Measurements from ENCODE around the gene ENC1.

ENC1 gene

DNA sequence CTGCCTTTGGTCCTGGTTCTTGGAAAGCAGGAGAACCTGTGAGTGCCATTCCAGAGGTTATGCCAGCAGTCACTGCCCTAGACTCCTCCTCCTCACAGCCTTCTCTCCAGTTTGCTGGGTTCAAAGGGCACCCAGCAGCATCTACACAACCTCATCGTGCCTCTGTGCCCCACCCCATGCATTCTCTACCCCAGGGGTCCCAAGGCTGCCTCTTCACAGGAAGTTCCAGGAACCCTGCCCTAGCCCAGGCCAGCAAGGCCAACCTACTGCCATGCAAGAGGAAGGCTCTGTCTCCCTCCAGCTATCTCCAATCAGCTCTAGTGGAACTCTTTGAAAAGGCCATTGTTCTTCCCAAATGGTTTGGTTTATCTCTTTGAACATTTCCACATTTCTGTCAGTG is 21.2 kb downstream of the ENC1 start:
- Histone ChIP-seq H3K27ac (no peak overlapping the region), H3K4me3 (no peak overlapping the region)
- TF ChIP-seq, protein P1, sequence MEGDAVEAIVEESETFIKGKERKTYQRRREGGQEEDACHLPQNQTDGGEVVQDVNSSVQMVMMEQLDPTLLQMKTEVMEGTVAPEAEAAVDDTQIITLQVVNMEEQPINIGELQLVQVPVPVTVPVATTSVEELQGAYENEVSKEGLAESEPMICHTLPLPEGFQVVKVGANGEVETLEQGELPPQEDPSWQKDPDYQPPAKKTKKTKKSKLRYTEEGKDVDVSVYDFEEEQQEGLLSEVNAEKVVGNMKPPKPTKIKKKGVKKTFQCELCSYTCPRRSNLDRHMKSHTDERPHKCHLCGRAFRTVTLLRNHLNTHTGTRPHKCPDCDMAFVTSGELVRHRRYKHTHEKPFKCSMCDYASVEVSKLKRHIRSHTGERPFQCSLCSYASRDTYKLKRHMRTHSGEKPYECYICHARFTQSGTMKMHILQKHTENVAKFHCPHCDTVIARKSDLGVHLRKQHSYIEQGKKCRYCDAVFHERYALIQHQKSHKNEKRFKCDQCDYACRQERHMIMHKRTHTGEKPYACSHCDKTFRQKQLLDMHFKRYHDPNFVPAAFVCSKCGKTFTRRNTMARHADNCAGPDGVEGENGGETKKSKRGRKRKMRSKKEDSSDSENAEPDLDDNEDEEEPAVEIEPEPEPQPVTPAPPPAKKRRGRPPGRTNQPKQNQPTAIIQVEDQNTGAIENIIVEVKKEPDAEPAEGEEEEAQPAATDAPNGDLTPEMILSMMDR (IDR thresholded peaks at IDR 0.05), result no peak
- no peak for DNase-seq (ENCODE audit: low spot score)

DNA sequence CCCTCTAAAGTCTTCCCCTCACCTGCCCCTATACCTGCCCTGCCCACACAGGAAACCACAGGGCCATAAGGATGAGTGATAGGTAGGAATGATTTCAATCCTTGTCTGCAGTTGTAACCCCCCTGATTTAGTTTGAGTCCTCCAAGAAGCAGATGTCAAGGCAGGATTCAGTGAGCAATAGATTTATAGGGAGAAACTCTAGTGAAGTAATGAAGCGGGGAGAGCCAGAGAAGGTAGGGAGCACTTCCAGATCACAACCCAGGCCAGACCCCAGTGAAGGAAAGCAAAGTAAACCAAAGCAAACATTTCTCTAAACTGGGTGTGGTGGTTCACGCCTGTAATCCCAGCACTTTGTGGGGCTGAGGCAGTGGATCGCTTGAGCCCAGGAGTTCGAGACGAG is 22.4 kb downstream of the ENC1 start:
- H3K27ac ChIP-seq, result no peak overlapping the region

DNA sequence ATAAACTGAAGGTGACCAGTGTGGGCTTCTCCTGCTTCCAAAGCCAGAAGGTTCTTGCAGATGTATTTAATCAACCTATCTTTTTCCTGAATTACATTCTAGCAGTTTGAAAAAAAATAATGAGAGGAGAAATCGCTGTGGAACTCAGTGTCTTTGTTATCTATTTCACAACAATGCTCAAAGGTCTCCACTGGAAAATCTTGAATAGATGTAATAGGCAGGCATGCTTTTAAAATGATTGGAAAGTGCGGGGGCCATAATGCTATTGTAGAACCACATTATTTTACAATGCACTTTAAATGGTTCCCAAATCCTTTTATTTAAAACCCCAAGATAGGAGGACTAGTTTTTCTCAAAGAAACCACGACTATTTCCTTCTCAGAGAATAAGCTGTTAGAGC is 23.3 kb downstream of the ENC1 start:
- TF ChIP-seq, protein P1 (IDR thresholded peaks at IDR 0.05), result no peak
- H3K4me3 ChIP-seq, result no peak overlapping the region
- no peak overlapping the region for H3K27ac ChIP-seq
- DNase-seq (ENCODE audit: low spot score), result no peak

More for the DNA sequence above, 22.4 kb downstream of the ENC1 start:
- TF ChIP-seq, protein P1 (IDR thresholded peaks at IDR 0.05), result no peak
- no peak for DNase-seq (ENCODE audit: low spot score)
- no peak overlapping the region for H3K4me3 ChIP-seq

- DNase-seq (ENCODE audit: low spot score), result no peak
- TF ChIP-seq, protein P1 (IDR thresholded peaks at IDR 0.05), result no peak
- H3K27ac ChIP-seq, result no peak overlapping the region
- H3K4me3 ChIP-seq, result no peak overlapping the region
These were observed 24.0 kb downstream of the ENC1 start for GRCh38 chr5:74616236-74617146.

DNA sequence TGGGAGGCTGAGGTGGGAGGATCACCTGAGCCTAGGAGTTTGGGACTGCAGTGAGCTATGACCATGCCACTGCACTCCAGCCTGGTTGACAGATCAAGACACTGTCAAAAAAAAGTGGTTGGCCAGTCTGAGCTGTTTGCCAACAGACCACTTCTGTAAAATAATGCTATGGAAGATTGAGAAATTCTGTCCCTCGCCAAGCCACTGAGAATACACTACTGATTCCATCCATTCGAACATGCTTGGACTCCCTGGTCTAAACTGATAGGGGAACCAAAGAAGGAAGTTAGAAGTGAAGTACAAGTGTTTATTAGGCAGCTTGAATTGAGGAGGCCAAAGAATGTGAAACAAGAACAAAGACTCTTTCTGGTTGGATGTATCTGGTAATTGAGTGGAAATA is 27.2 kb downstream of the ENC1 start:
- TF ChIP-seq, protein P1 (IDR thresholded peaks at IDR 0.05), result no peak
- no peak for DNase-seq (ENCODE audit: low spot score)
- Histone ChIP-seq H3K4me3 (no peak overlapping the region), H3K27ac (no peak overlapping the region)

- DNase-seq (ENCODE audit: low spot score), result no peak
- Histone ChIP-seq H3K4me3 (no peak overlapping the region), H3K27ac (no peak overlapping the region)
- TF ChIP-seq, protein P1 (IDR thresholded peaks at IDR 0.05), result no peak
These were observed 28.5 kb downstream of the ENC1 start for GRCh38 chr5:74612045-74612444.

Measured in coronary artery (tissue), 2 donors.